ENCODE results near the gene MEF2D.

The MEF2D gene

GRCh38 chr1:156422602-156423091 is 77.9 kb downstream of the MEF2D start:
- Histone ChIP-seq H3K27me3 (ENCODE audit: control insufficient read depth in 3 of 3, insufficient read depth in 3 of 3, low read depth in 1 of 3, low read length in 3 of 3) (peaks cover 41 to 100% (median 96%) of the 10 kb centered on the region in 3 experiments), H3K4ac (ENCODE audit: low read length) (no peak overlapping the region)

GRCh38 chr1:156421939-156422601 is 78.5 kb downstream of the MEF2D start:
- Histone ChIP-seq H2BK120ac (ENCODE audit: low read depth, low read length) (no peak overlapping the region), H3K4ac (ENCODE audit: low read length) (no peak overlapping the region), H3K27ac (replicated peaks; ENCODE audit: low read length) (no peak overlapping the region), H3K9me3 (replicated peaks in 1 of 2; ENCODE audit: control insufficient read depth in 2 of 2, insufficient read depth in 1 of 2, low read depth in 1 of 2, low read length in 2 of 2) (peaks cover 0 to 2% of the 10 kb centered on the region in 2 donors), H3K14ac (ENCODE audit: low read length) (no peak overlapping the region), H3K27me3 (ENCODE audit: control insufficient read depth in 3 of 3, insufficient read depth in 3 of 3, low read depth in 1 of 3, low read length in 3 of 3) (peaks cover 41 to 100% (median 95%) of the 10 kb centered on the region in 3 experiments), H2BK15ac (ENCODE audit: low read length) (no peak overlapping the region), H3K36me3 (replicated peaks in 1 of 2; ENCODE audit: control insufficient read depth in 2 of 2, insufficient read depth in 2 of 2, low read length in 2 of 2) (no peaks in the 10 kb centered on the region), H3K4me1 (ENCODE audit: control insufficient read depth in 2 of 2, insufficient read depth in 1 of 2, low read depth in 1 of 2, low read length in 2 of 2) (peaks cover 0 to 6% of the 10 kb centered on the region in 2 donors), H2BK12ac (ENCODE audit: low read length) (no peak overlapping the region), H4K8ac (ENCODE audit: low read depth, low read length) (no peak overlapping the region), H2AFZ (ENCODE audit: low read length) (no peak overlapping the region), H4K91ac (ENCODE audit: low read depth, low read length, poor library complexity) (no peak overlapping the region), H3K4me2 (ENCODE audit: insufficient read depth, low read length, poor library complexity, severe bottlenecking) (peak overlapping the region; percentile 45), H3K79me1 (ENCODE audit: low read depth, low read length) (no peaks in the 10 kb centered on the region), H3K23ac (ENCODE audit: low read depth, low read length, poor library complexity) (peak overlapping the region; percentile 31), H3K4me3 (ENCODE audit: low read length in 2 of 2) (peak overlapping the region in 1 of 2 donors; percentile 42), H2AK5ac (ENCODE audit: low read depth, low read length) (no peak overlapping the region), H3K9ac (ENCODE audit: low read depth, low read length, poor library complexity) (no peak overlapping the region), H2BK5ac (ENCODE audit: low read length) (no peak overlapping the region), H3K18ac (ENCODE audit: low read length) (peak overlapping the region; percentile 21)
- no CpG with 5 or more reads among the region's 12 CpGs for WGBS, 2 donors (ENCODE audit: extremely low coverage in 2 of 2, insufficient read length in 2 of 2, insufficient replicate concordance in 1 of 2)
- no peak for DNase-seq (ENCODE audit: low spot score)

More at GRCh38 chr1:156422602-156423091, 77.9 kb downstream of the MEF2D start:
- Histone ChIP-seq H2BK12ac (ENCODE audit: low read length) (no peak overlapping the region), H4K8ac (ENCODE audit: low read depth, low read length) (no peak overlapping the region), H3K9ac (ENCODE audit: low read depth, low read length, poor library complexity) (no peak overlapping the region), H4K91ac (ENCODE audit: low read depth, low read length, poor library complexity) (no peak overlapping the region), H2BK5ac (ENCODE audit: low read length) (no peak overlapping the region), H3K4me1 (ENCODE audit: control insufficient read depth in 2 of 2, insufficient read depth in 1 of 2, low read depth in 1 of 2, low read length in 2 of 2) (peaks cover 0 to 6% of the 10 kb centered on the region in 2 donors), H3K9me3 (replicated peaks in 1 of 2; ENCODE audit: control insufficient read depth in 2 of 2, insufficient read depth in 1 of 2, low read depth in 1 of 2, low read length in 2 of 2) (peaks cover 0 to under 1% of the 10 kb centered on the region in 2 donors), H2AK5ac (ENCODE audit: low read depth, low read length) (no peak overlapping the region), H3K79me1 (ENCODE audit: low read depth, low read length) (no peaks in the 10 kb centered on the region), H2AFZ (ENCODE audit: low read length) (no peak overlapping the region), H3K4me2 (ENCODE audit: insufficient read depth, low read length, poor library complexity, severe bottlenecking) (no peak overlapping the region), H3K4me3 (ENCODE audit: low read length in 2 of 2) (peak overlapping the region in 1 of 2 donors; percentile 42), H3K14ac (ENCODE audit: low read length) (no peak overlapping the region), H3K36me3 (replicated peaks in 1 of 2; ENCODE audit: control insufficient read depth in 2 of 2, insufficient read depth in 2 of 2, low read length in 2 of 2) (no peaks in the 10 kb centered on the region), H2BK15ac (ENCODE audit: low read length) (no peak overlapping the region), H3K27ac (replicated peaks; ENCODE audit: low read length) (no peak overlapping the region), H3K23ac (ENCODE audit: low read depth, low read length, poor library complexity) (peak overlapping the region; percentile 31), H2BK120ac (ENCODE audit: low read depth, low read length) (no peak overlapping the region), H3K18ac (ENCODE audit: low read length) (peak overlapping the region; percentile 21)
- WGBS, 2 donors (ENCODE audit: extremely low coverage in 2 of 2, insufficient read length in 2 of 2, insufficient replicate concordance in 1 of 2): no CpG with 5 or more reads among the region's 15 CpGs
- no peak for DNase-seq (ENCODE audit: low spot score)

GRCh38 chr1:156421062-156421938 is 79.3 kb downstream of the MEF2D start:
- H3K9ac ChIP-seq (ENCODE audit: low read depth, low read length, poor library complexity): no peak overlapping the region
- no peak overlapping the region for H4K91ac ChIP-seq (ENCODE audit: low read depth, low read length, poor library complexity)
- peak overlapping the region; percentile 45 for H3K4me2 ChIP-seq (ENCODE audit: insufficient read depth, low read length, poor library complexity, severe bottlenecking)
- no peak overlapping the region for H3K4ac ChIP-seq (ENCODE audit: low read length)
- no peaks in the 10 kb centered on the region for H3K36me3 ChIP-seq (replicated peaks in 1 of 2; ENCODE audit: control insufficient read depth in 2 of 2, insufficient read depth in 2 of 2, low read length in 2 of 2)
- peak; percentile 69 for DNase-seq (ENCODE audit: low spot score)
- H3K18ac ChIP-seq (ENCODE audit: low read length): peak overlapping the region; percentile 84
- H3K27me3 ChIP-seq (ENCODE audit: control insufficient read depth in 3 of 3, insufficient read depth in 3 of 3, low read depth in 1 of 3, low read length in 3 of 3): peaks cover 39 to 100% (median 92%) of the 10 kb centered on the region in 3 experiments
- peak overlapping the region; percentile 36 for H3K23ac ChIP-seq (ENCODE audit: low read depth, low read length, poor library complexity)
- H2BK12ac ChIP-seq (ENCODE audit: low read length): no peak overlapping the region
- peak overlapping the region; percentile 43 for H2BK5ac ChIP-seq (ENCODE audit: low read length)
- peaks cover 0 to 6% of the 10 kb centered on the region in 2 donors for H3K4me1 ChIP-seq (ENCODE audit: control insufficient read depth in 2 of 2, insufficient read depth in 1 of 2, low read depth in 1 of 2, low read length in 2 of 2)
- no CpG with 5 or more reads among the region's 69 CpGs for WGBS, 2 donors (ENCODE audit: extremely low coverage in 2 of 2, insufficient read length in 2 of 2, insufficient replicate concordance in 1 of 2)
- H3K27ac ChIP-seq (replicated peaks; ENCODE audit: low read length): no peak overlapping the region
- H2BK120ac ChIP-seq (ENCODE audit: low read depth, low read length): no peak overlapping the region
- H2AFZ ChIP-seq (ENCODE audit: low read length): peak overlapping the region; percentile 70
- peak overlapping the region; percentile 37 for H2BK15ac ChIP-seq (ENCODE audit: low read length)
- H3K79me1 ChIP-seq (ENCODE audit: low read depth, low read length): no peaks in the 10 kb centered on the region
- peaks cover 0 to 2% of the 10 kb centered on the region in 2 donors for H3K9me3 ChIP-seq (replicated peaks in 1 of 2; ENCODE audit: control insufficient read depth in 2 of 2, insufficient read depth in 1 of 2, low read depth in 1 of 2, low read length in 2 of 2)
- no peak overlapping the region for H3K14ac ChIP-seq (ENCODE audit: low read length)
- peak overlapping the region; percentile 37 for H2AK5ac ChIP-seq (ENCODE audit: low read depth, low read length)
- peak overlapping the region in 1 of 2 donors; percentile 72 for H3K4me3 ChIP-seq (ENCODE audit: low read length in 2 of 2)
- H4K8ac ChIP-seq (ENCODE audit: low read depth, low read length): no peak overlapping the region

Measured in neuronal stem cell (in vitro differentiated cells).